HG02763 (cell line): ENCODE data around the gene AKNA.

ENCODE experiments used
- ATAC-seq: cut with Tn5 transposase; IDR thresholded peaks from one replicate; pipeline ENCODE4 v1.9.1; 2021; ENCODE audit warnings: mild to moderate bottlenecking, moderate library complexity; ENCODE audit not compliant: unreplicated experiment

Gene AKNA

DNA sequence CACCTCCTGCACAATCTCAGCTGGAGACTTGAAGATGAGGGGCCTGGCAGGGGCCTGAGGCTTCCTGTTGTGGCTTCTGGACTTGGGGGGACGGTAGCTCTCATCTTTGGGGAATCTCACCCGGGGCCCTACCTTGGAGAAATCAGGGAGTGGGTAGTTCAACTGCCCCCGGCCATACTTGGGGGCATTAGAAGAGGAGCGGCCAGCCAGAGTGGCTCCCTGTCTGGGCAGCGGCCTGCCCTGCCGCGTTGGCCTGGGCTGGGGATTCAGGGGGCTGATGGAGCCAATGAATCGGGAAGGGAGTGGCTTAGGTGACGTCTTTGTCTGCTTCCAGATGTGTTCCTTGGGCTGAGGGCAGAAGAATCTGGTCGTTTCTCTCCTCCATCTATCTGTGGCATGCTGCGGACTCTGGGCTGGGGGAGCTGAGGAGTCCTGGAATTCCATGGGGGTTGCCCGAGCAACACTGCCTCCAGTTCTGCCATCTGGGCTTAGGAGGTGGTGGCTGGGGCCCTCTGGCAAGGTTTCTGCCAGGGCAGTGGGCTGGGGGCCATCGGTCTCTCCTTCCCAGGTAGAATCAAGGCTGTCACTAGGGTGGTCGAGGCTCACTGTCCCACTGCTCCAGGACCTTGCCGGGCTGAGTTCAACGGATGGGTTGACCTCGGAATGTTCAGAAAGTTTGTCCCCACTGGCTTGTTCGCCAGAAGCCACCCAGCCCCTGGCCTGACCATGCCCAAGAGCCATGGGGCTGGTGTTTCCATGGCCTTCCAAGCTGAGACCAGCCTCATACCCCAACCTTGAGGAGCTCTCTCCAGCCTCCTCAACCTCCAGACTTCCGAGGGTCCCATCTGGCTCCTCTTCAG, 11.0 kb downstream of the AKNA start:
- ATAC-seq = no peak

DNA sequence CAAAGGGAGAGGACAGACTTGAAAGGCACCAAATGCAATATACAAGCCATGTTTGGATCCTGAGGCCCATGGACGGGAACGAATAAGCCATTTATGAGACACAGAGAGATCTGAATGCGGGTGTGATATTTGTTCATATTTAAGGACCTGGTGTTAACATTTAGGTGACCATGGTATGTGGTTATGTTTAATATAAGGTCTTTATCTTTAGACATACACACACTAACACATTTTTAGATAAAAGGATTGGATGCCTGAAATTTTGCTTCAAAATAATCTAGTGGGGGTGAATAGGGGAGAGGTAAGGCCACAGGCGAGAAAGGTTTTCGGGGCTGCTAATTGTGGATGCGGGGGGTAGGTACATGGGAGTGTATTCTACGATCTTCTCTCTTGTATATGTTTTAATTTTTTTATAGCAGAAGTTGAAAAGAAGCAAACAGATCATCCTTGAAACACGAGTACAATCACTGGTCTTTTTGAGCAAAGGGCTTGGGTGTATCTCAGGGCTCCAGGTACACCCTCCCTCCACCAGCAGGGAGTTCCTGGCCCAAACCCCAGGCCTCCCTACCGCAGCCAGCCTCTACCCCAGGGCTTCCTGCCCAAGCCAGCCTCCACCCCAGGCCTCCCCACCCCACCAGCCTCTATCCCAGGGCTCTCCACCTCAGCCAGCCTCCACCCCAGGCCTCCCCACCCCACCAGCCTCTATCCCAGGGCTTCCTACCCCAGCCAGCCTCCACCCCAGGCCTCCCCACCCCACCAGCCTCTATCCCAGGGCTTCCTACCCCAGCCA, 12.2 kb downstream of the AKNA start:
- no peak for ATAC-seq

DNA sequence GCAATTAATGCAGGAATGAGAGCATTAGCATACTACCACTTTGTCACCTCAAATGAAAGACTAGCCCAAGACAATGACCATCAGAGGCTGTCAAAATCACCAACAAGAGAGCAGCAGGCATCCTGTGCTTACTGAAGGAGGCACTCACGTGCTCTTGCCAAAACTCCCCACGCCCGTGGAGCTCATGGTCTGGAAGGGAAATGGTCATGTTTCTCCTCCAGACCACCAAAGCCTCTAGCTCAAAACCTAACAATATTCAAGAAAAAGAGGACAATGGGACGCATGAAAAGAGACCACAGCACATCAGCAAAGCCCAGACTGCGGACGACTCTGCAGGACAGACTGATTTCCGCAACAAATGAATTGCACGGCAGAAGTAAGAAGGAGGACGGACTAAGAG, 12.8 kb downstream of the AKNA start:
- ATAC-seq = no peak

DNA sequence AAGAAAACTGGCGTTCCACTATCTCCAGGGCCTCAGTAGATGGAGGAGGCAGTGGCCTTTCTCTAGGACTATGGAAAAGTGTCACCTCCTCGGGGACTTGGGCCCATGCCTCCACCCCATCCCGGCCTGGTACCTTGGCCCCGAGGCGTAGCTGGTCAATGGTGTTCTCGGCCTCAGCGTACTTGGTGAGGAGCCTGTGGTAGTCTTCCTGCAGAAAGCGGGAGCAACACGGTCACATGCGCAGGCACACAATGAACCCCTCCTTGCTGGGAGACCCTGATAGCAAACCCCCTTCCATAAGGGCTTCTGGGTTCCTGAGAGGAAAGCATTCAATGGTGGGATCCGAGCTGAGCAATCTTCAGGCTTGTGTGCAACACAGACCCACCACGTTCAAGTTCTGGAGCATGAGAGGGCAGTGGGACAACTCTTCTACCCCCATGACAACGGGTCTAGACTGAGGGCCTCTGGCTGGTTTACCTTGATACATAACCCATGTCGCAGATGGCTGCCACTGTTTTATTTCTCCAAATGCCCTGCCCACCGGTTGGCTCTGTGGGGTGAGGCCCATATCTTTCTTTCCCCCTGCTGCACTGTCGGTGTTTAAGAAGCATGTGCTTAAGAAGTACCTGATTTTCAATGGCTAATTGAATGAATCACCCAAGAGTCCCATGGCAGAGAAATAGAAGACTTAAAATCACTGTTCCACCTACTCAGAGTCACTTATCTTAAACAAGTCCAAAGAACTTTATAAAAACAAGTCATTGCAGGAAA, 13.6 kb downstream of the AKNA start:
- no peak for ATAC-seq

DNA sequence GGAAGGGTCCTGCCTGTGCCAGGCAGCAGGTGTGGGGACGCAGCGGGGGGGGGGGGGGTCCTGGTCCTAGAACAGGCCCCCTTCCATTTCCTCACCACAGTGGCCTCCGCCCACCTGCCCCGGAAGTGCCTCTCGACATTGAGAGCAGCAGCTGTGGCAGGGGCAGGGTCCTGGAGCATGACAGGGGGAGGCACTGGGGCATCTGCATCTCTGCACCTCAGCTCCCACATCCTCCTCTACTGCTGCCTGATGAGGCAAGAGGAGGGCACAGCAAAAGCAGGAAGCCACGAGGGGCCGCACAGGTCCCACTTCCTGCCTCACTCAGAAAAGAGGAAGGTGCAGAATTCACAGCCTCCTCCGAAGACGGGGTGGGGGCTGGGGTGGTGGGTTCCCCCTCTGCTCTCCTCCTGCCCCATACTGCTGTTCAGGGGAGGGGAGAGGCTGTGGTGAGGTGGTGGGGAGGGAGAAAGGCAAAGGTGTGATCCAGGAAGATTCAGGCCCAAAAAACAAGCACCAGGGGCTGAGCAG, 14.8 kb downstream of the AKNA start:
- peak; percentile 93 for ATAC-seq

DNA sequence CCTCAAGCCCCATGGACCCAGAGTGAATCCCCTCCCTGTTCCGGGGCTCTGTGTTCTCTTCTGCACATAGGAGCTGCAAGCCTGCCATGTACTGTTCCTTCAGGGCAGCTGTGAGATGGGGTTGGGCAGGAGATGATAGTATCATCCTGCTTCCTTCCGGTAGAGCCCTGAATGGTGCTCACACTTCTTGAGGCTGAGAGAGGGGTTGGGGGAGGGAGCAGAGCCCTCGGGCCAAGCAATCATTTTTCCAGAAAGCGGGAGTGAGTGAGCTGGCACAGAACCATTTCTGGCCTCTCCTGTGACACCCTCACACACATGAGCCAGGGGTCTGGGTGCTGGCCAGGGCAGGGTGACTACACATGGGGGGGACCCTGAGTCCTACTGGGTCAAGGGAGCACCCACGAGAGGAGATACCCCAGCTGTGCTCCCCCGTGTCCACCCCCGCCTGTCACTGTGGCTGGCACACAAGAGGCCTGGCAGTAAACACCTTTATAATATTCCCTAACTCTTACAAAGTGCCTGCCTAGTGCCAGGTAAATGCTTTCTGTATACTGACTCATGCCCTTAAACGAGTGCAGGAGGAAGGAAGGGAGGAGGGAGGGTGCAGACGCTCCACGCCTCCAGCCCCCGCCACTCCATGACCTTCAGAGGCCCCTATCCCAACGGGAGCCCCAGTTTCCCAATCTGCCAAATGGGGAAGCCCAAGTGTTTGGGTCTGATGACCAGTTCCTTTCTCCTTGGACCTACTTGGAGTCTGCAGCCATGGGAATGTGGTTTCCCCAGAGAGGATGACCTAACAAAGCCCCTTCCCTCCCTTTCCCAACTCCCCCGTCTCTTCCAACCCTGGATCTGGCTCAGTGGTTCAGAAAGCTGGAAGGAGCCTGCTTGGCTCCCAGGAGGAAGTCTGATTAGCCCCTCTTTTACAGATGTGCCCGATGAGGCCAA, 15.5 kb downstream of the AKNA start:
- ATAC-seq = peak; percentile 36

DNA sequence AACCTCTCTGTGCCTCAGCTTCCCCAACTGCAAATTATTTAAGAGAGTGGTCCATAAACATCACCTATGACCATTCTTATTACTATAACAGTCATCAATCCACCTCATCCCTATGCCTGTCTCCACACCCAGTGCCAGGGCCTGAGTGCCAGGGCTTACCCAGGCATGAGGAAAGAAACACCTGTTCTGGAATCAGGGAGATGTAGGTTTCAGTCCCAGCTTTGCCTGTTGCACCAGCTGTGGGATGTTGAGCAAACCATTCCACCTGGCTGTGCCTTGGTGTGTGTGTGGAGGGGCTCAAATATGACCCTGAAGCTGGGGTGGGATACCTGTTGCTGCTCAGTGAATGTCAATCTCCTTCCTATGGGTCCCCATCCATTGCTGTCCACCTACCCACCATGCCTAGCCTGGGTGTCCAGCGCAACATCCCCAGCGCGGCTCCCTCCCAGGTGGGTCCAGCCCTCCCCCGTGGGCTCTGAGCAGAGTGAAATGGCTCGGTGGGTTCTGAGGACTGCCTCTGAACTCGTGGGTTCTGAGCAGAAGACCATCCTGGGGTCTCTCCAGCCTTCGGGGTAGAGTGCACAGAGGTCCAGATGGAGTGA, 16.3 kb downstream of the AKNA start:
- no peak for ATAC-seq

DNA sequence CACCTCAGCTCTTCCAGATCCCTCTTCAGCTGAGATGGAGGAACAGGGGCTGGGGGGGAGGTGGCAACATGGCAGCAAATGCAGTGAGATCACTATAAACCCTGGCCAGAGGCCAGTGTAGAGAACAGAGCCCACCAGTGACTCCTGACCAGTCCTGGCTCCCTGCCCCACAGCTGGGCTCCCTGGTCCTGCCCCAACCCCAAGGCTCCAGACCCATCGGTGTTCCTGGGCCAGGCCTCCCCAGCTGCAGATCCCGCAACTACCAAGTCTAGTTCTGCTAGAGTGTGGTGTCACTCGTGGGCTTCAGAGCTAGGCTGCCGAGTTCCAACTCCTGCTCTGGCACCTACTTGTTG, 16.8 kb downstream of the AKNA start:
- ATAC-seq = no peak

DNA sequence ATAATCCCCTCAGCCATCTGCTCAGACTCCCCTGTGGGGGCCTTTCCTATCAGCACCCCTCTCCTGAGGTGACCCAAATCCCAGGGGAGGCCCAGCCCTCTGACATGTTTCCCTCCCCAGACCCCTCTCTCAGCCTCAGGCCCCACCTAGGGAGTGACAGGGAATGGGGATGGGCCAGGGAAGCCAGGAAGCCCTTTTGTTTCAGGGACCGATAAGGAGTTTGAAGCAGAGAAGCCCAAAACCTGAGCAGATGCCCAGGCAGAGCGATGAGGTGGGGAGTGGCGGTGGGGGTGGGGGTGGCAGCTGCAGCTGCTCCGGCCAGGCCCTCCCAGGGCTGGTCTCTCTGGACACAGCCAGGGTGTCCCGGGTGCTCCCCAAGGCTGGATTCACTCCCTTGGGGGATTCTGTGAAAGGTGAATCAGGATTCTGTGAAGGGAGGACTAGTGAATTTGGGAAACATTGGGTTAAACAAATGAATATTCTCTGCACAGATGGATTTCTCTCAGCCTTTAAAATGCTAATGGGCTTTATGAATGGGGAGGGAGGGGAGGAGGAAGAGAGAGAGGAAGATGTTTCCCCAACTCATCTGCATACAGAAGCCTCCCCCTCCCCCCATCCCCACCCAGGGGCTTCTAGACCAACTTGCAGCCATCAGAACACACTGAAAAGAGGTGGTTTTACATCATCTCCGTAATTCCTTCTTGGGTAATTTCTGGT, 17.4 kb downstream of the AKNA start:
- ATAC-seq = no peak

DNA sequence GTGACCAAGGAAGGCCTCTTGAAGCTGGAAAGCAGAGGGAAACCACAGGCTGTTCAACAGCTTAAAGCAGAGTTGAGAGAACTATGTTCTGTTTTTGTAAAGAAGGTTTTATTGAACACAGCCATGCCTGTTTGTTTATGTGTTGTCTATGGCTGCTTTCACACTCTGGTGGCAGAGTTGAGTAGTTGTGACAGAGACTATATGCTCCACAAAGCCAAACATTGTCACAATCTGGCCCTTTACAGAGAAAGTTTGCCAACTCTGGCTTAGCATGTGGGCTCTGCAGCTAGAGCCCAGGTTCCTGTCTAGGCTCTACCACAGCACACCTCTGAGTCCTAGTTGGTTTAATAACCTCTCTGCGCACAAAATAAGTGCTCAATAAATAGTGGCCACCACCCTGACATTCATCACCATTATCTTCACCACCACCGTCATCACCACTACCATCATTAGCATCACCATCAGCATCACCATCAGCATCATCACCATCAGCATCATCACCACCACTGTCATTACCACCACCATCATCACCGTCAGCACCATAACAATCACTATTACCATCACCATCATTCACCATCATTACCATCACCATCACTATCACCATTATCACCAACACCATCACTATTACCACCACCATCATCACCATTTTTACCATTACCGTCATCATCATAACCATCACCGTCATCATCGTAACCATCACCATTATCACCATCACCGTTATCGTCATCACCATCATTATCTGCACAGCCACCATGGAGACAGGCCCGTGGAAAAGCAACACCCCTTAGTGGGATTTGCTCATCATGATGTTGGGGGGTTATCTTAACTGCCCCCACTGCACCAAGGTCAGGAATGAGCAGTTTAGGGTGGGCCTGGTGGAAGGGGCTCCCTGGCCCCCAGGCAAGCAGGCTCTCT, 18.3 kb downstream of the AKNA start:
- ATAC-seq = no peak

DNA sequence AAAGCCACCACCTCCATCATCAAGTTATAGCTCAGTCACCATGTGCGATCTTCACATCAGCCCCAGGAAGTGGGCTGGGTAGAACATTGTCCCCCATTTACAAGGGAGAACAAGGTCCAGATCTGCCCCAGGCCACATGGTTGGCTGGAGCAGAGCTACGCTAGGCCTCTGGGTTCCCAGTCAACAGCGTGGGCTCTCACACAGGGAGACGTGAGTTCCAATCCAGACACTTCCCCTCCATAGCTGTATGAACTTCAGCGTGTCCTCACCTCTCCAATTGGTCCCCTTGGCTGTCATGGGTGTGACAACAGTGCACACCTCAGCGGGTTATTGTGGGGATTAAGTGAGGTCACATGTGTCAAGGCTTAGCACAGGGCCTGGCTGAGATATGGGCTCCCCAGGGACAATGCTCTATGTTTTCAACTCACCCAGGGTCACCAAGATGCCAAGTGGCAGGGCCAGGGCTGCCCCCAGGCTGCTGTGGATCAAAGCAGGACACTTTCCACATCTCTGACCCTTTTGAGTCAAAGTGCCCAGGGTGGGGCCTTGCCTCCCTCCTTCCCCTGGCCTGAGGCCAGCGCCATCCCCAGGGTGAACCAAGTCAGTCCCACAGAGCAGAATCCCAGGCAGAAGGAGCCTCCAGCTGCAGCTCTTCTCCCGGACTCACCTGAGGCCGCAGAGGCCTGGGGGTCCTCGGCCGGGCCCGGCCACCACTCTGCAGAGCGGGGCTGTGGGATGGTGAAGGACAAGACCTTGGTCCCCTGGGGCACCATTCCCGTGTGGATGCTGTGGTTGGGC, 19.8 kb downstream of the AKNA start:
- no peak for ATAC-seq

DNA sequence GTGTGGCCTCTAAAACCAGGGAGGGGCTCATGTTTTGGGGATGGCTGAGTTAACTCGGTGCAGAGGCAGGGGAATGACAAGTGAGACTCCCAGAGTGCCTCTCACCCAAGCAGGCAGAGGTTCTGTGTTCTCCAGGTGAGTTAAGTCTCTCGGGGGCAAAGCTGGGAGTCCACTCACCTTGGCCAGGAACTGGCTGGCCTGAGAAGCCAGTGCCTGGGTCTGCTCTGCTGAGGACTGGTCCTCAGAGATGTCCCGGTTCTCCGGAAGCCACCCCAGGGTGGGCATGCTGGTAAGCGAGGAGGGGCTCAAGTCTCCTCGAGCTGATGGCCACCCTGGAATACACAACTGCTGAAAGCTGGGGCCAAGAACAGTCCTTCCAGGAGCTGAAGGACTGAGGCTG, 20.4 kb downstream of the AKNA start:
- ATAC-seq = no peak

DNA sequence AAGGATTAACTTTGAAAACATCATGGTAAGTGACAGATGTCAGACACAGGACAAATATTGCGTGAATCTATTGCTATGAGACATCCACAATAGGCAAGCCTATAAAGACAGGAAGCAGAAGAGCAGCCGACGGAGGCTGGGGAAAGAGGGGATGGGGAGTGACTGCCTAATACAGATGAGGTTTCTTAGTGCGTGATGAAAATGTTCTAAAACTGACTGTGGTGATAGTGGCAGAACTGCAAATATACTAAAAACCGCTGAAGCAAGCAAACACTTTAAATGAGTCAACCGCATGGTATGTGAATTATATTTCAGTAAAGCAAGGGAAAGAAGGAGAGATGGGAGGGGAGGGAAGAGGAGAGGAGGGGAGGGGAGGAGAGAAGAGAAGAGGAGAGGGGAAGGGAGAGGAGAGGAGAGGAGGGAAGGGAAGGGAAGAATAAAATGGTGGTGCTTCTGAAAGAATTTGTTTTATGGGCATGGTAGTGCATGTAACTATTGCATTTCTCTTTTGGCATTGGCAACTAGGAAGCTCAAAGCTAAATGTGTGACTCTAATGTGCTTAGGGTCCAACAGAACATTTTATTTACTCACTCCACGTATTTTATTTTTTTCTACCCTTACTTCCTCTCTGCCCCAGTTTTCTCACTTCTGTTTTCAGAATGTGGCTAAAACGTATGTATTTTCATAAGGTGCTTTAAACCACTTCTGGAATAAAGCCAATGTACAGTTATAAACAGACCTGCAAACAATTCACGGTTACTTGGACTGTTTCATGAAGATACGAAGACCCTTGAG, 21.3 kb downstream of the AKNA start:
- ATAC-seq = no peak

DNA sequence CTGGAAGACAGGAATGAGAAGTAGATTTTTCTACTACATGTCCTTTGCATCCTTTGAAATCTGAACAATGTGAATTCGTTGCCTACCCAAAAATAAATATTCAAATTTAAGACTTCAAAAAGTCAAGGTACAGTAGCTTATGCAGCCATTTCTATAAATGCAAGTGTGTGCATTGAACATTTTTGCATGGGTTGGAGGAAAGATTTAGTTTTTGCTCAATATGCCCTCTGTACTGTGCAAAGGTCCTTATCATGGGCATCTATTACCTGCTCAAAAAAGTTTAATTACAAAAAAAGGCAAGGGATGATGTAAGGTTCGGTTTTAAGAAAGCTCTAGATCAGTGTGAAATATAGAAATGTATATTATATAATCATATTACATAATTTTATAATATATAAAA, 22.6 kb downstream of the AKNA start:
- no peak for ATAC-seq

DNA sequence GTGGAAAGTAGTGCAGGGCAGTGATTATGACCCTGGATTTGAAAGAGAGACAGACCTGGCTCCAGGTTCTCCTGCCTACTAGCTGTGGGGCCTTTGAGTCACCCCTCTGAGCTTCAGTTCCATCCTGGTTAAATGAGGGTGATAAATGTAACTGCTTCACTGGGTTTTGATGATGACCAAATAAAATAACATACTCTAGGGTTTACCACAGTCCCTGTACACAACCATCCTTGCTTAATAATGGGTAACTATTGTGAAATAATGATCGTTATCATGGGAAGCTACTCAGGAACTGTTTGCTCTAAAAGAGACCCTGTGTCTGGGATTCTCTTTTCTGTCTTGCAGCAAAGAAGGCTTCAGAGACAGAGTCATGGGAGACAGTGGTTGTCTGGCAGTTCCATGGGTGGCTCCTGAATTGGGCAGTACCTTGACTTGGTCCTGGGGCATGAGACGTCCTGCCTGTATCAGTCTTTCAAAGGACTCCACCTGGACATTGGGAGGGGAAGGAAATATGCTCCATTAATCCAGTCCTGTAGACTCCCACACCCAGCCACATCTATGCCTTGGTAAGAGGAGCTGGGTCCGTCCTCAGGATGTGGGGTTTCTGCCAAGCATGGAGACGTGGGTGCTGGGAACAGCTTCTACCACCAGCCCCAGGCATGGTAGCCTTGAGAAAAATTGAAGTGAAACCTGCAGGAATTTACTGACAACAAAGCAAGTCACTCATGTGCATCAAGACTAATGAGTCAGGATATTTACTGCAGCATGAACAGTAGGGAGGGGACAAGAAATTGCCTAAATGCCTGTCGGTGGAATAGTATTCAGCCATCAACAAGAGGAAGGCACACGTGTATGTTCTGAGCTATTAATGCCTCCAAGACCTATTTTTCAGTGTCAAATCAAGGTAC, 23.4 kb downstream of the AKNA start:
- ATAC-seq = no peak

DNA sequence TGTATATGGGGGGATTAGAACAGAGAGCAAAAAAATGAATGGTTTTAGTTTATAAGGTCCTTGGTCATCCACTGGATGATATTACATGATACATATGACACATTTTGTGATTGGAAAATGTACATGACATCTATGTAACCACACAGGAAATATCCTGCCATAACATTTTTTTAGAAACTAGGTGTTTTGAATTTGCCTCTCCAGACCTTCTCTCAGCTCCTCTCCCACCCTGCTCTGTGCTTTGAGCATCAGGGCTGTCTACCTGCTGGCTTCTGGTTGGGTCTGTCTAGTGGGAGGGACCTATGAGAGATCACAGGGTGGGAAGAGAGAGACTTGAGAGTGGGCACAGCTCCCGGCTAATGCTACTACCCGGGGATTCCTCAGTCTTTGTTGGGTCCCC, 24.4 kb downstream of the AKNA start:
- ATAC-seq = no peak
